Caco-2 (cell line): ENCODE data around the gene ACOX3. TPM values are rescaled to one million over a fixed set of nuclear protein-coding genes. Genes with fewer than 3 reads are reported as not detected.

Source experiments
- BruUV-seq: library from RNA; stranded (reverse); fragments of 400-500 nt; replicated peaks from 2 replicates; lab custom pipeline; 2021; lab: Mats Ljungman, UMichigan
- CTCF ChIA-PET: fragments of 300-600 bp; sonication (Branson Sonifier 250); formaldehyde crosslinking; loops from one replicate; lab custom pipeline; 2022; ENCODE audit warnings: antibody characterized with exemption; lab: Charles Lee
- POLR2A ChIA-PET: fragments of 300-600 bp; sonication (Branson Sonifier 250); formaldehyde crosslinking; loops from one replicate; lab custom pipeline; 2022; ENCODE audit warnings: antibody characterized with exemption; lab: Charles Lee
- DNase-seq, 2 experiments: peaks; one replicate each; pipeline versions ENCODE4 v3.0.0 to v3.0.0-alpha.2; 2020 to 2022
- H3K27me3 ChIP-seq: replicated peaks from 2 replicates; pipeline ENCODE4 v1.6.0; 2011; ENCODE audit warnings: low read length; ENCODE audit not compliant: control insufficient read depth, insufficient read depth
- H3K36me3 ChIP-seq: 2 replicates; pipeline ENCODE4 v1.5.1; 2011; ENCODE audit warnings: low read length; ENCODE audit not compliant: control insufficient read depth, insufficient read depth
- H3K4me1 ChIP-seq: fragments of 250-450 bp; sonication (Bioruptor Pico); 2 replicates; pipeline ENCODE4 v1.5.1; 2020; ENCODE audit warnings: mild to moderate bottlenecking
- H3K4me3 ChIP-seq: 2 replicates; pipeline ENCODE4 v1.5.1; 2011; ENCODE audit warnings: low read depth, mild to moderate bottlenecking, control low read depth, low read length
- H3K9me3 ChIP-seq: fragments of 250-450 bp; sonication (Bioruptor Pico); 2 replicates; pipeline ENCODE4 v1.5.1; 2020; ENCODE audit warnings: mild to moderate bottlenecking, moderate library complexity
- H3K27ac Mint-ChIP-seq: one replicate; pipeline ENCODE4 v1.8.0; 2022; ENCODE audit warnings: mixed read lengths; ENCODE audit not compliant: unreplicated experiment
- H3K27me3 Mint-ChIP-seq: one replicate; pipeline ENCODE4 v1.8.0; 2022; ENCODE audit warnings: mixed read lengths; ENCODE audit not compliant: insufficient read depth, unreplicated experiment
- H3K36me3 Mint-ChIP-seq: one replicate; pipeline ENCODE4 v1.8.0; 2022; ENCODE audit warnings: mild to moderate bottlenecking, mixed read lengths; ENCODE audit not compliant: insufficient read depth, unreplicated experiment
- H3K4me1 Mint-ChIP-seq: one replicate; pipeline ENCODE4 v1.8.0; 2022; ENCODE audit warnings: low read depth, mixed read lengths; ENCODE audit not compliant: unreplicated experiment
- H3K4me3 Mint-ChIP-seq: one replicate; pipeline ENCODE4 v1.8.0; 2022; ENCODE audit warnings: mild to moderate bottlenecking, moderate library complexity, mixed read lengths; ENCODE audit not compliant: unreplicated experiment
- H3K9me3 Mint-ChIP-seq: one replicate; pipeline ENCODE4 v1.8.0; 2022; ENCODE audit warnings: mixed read lengths; ENCODE audit not compliant: unreplicated experiment
- CTCF ChIP-seq, 2 experiments: fragments of 200-600 bp in 1 of 2; IDR thresholded peaks; 1 replicate in 1 of 2; 2 replicates in 1 of 2; pipeline versions ENCODE4 v1.5.1 to v1.8.0; 2011 to 2022; ENCODE audit warnings: antibody characterized with exemption in 1 of 2, control low read depth in 1 of 2, inconsistent platforms in 1 of 2, low read depth in 1 of 2, low read length in 1 of 2, mild to moderate bottlenecking in 1 of 2, moderate library complexity in 1 of 2; ENCODE audit not compliant: insufficient read depth in 1 of 2, severe bottlenecking in 1 of 2, unreplicated experiment in 1 of 2
- intact Hi-C: fragments of 100-400 bp; cut with micrococcal nuclease; formaldehyde crosslinking; loops from one replicate; pipeline ENCODE4 v1.10.0; 2022; ENCODE audit not compliant: unreplicated experiment
- total RNA-seq: library from RNA; stranded (reverse); gene quantifications from 2 replicates; pipeline ENCODE4 v1.2.3, GENCODE V29; 2022

ACOX3 gene
- total RNA-seq, 1 experiment from 2014 or later, result 11.5 TPM

- Histone ChIP-seq H3K36me3 (no peaks in the 10 kb centered on the region), H3K9me3 (no peaks in the 10 kb centered on the region), H3K4me1 (peaks cover 7% of the 10 kb centered on the region; the same call in 1 of the 2 replicates), H3K4me3 (peak overlapping the region; percentile 96), H3K27me3 (no peaks in the 10 kb centered on the region)
- Mint-ChIP-seq H3K36me3 (peaks cover 17% of the 10 kb centered on the region), H3K27me3 (no peaks in the 10 kb centered on the region), H3K9me3 (no peaks in the 10 kb centered on the region), H3K27ac (peak overlapping the region; percentile 98), H3K4me1 (peaks cover 35% of the 10 kb centered on the region), H3K4me3 (peak overlapping the region; percentile 84)
- intact Hi-C loops, result no loop called here
- ChIA-PET CTCF (interaction anchor here (1.4 kb wide), 1 partner anchor 10 kb away, joined by 3 read pairs; no protein-coding TSS in a partner anchor), POLR2A (no interaction called here)
- no peak for DNase-seq
- BruUV-seq, result no TSS peak
- no peak for TF ChIP-seq CTCF (IDR thresholded peaks at IDR 0.05; ENCODE audit: insufficient read depth in 1 of 2, low read depth in 1 of 2, low read length in 1 of 2, severe bottlenecking in 1 of 2, unreplicated experiment in 1 of 2)
Measured at GRCh38 chr4:8439168-8439567, 1.4 kb downstream of the ACOX3 start.

GRCh38 chr4:8438743-8439142, 1.8 kb downstream of the ACOX3 start:
- H3K4me1 ChIP-seq, result peaks cover 7% of the 10 kb centered on the region; the same call in 1 of the 2 replicates
- no peaks in the 10 kb centered on the region for H3K36me3 ChIP-seq
- H3K27me3 ChIP-seq, result no peaks in the 10 kb centered on the region
- BruUV-seq, result no TSS peak
- peak overlapping the region; percentile 84 for H3K4me3 Mint-ChIP-seq
- no peaks in the 10 kb centered on the region for H3K27me3 Mint-ChIP-seq
- ChIA-PET POLR2A (no interaction called here), CTCF (no interaction called here)
- H3K4me1 Mint-ChIP-seq, result peaks cover 35% of the 10 kb centered on the region
- no peak overlapping the region for H3K27ac Mint-ChIP-seq
- H3K9me3 Mint-ChIP-seq, result no peaks in the 10 kb centered on the region
- no peak for DNase-seq
- no peak overlapping the region for H3K4me3 ChIP-seq
- intact Hi-C loops, result no loop called here
- H3K9me3 ChIP-seq, result no peaks in the 10 kb centered on the region
- peaks cover 17% of the 10 kb centered on the region for H3K36me3 Mint-ChIP-seq
- no peak for TF ChIP-seq CTCF (IDR thresholded peaks at IDR 0.05; ENCODE audit: insufficient read depth in 1 of 2, low read depth in 1 of 2, low read length in 1 of 2, severe bottlenecking in 1 of 2, unreplicated experiment in 1 of 2)

- intact Hi-C loops, result no loop called here
- ChIA-PET POLR2A (no interaction called here), CTCF (interaction anchor here (0.9 kb wide), 1 partner anchor 8 kb away, joined by 4 read pairs; no protein-coding TSS in a partner anchor)
- H3K27ac Mint-ChIP-seq, result no peak overlapping the region
- peaks cover 24% of the 10 kb centered on the region for H3K4me1 Mint-ChIP-seq
- H3K36me3 Mint-ChIP-seq, result peaks cover 17% of the 10 kb centered on the region
- Histone ChIP-seq H3K9me3 (no peaks in the 10 kb centered on the region), H3K4me1 (no peaks in the 10 kb centered on the region; the same call in 1 of the 2 replicates), H3K27me3 (no peaks in the 10 kb centered on the region), H3K36me3 (no peaks in the 10 kb centered on the region), H3K4me3 (no peak overlapping the region)
- peak overlapping the region; percentile 6 for H3K4me3 Mint-ChIP-seq
- H3K9me3 Mint-ChIP-seq, result no peaks in the 10 kb centered on the region
- no peak for TF ChIP-seq CTCF (IDR thresholded peaks at IDR 0.05; ENCODE audit: insufficient read depth in 1 of 2, low read depth in 1 of 2, low read length in 1 of 2, severe bottlenecking in 1 of 2, unreplicated experiment in 1 of 2)
- no peak for DNase-seq
- no peaks in the 10 kb centered on the region for H3K27me3 Mint-ChIP-seq
- no TSS peak for BruUV-seq
Measured at GRCh38 chr4:8437281-8437680, 3.2 kb downstream of the ACOX3 start.
